HuH-7.5 (cell line): Measurements from ENCODE around the gene TYW1.
"Not testable (repeated sequence)": the region's sequence is repeated elsewhere in the genome, so short reads cannot be mapped to it uniquely, and the experiment has no call there.

Source experiments
- DNase-seq: peaks from one replicate; pipeline ENCODE4 v3.0.0; 2011; ENCODE audit warnings: low spot score

Gene TYW1

GRCh38 chr7:67192123-67192702, 195.6 kb downstream of the TYW1 start:
- DNase-seq: not testable (repeated sequence)

- DNase-seq: not testable (repeated sequence)
Observed at GRCh38 chr7:67192889-67193613, 196.4 kb downstream of the TYW1 start.

GRCh38 chr7:67196176-67196575, 199.5 kb downstream of the TYW1 start:
- DNase-seq: not testable (repeated sequence)

GRCh38 chr7:67198865-67199526, 202.4 kb downstream of the TYW1 start:
- DNase-seq: not testable (repeated sequence)

GRCh38 chr7:67205772-67206171, 209.1 kb downstream of the TYW1 start:
- DNase-seq: not testable (repeated sequence)

GRCh38 chr7:67206452-67206851, 209.8 kb downstream of the TYW1 start:
- DNase-seq: no peak

- DNase-seq: not testable (repeated sequence)
Observed at GRCh38 chr7:67208656-67209055, 212.0 kb downstream of the TYW1 start.

- DNase-seq: no peak
Observed at GRCh38 chr7:67209256-67209655, 212.6 kb downstream of the TYW1 start.

GRCh38 chr7:67210567-67210966, 213.9 kb downstream of the TYW1 start:
- no peak for DNase-seq

- DNase-seq: not testable (repeated sequence)
Observed at GRCh38 chr7:67211650-67212330, 215.2 kb downstream of the TYW1 start.

GRCh38 chr7:67213038-67213437, 216.4 kb downstream of the TYW1 start:
- not testable (repeated sequence) for DNase-seq

- DNase-seq: not testable (repeated sequence)
Observed at GRCh38 chr7:67223551-67223950, 226.9 kb downstream of the TYW1 start.

GRCh38 chr7:67226340-67226907, 229.8 kb downstream of the TYW1 start:
- DNase-seq: not testable (repeated sequence)

- not testable (repeated sequence) for DNase-seq
Observed at GRCh38 chr7:67226967-67227366, 230.3 kb downstream of the TYW1 start.

GRCh38 chr7:67229018-67229417, 232.4 kb downstream of the TYW1 start:
- not testable (repeated sequence) for DNase-seq

GRCh38 chr7:67230029-67230428, 233.4 kb downstream of the TYW1 start:
- DNase-seq: not testable (repeated sequence)

GRCh38 chr7:67233506-67233905, 236.9 kb downstream of the TYW1 start:
- DNase-seq: not testable (repeated sequence)

GRCh38 chr7:67236216-67236615, 239.6 kb downstream of the TYW1 start:
- DNase-seq: not testable (repeated sequence)

GRCh38 chr7:67242871-67243270, 246.2 kb downstream of the TYW1 start:
- DNase-seq: not testable (repeated sequence)

- DNase-seq: not testable (repeated sequence)
Observed at GRCh38 chr7:67248364-67248763, 251.7 kb downstream of the TYW1 start.

- DNase-seq: no peak
Observed at GRCh38 chr7:67251986-67252558, 255.4 kb downstream of the TYW1 start.

GRCh38 chr7:67255076-67255475, 258.4 kb downstream of the TYW1 start:
- not testable (repeated sequence) for DNase-seq
